SK-N-MC (cell line): ENCODE results near the gene RAB5A.

Experiments
- EZH2 ChIP-seq: fragments of 200-600 bp; sonication (generic); IDR thresholded peaks from one replicate; pipeline ENCODE4 v1.6.1; 2017; ENCODE audit warnings: antibody characterized with exemption
- FOXP2 ChIP-seq: optimal IDR thresholded peaks from 2 replicates; pipeline ENCODE3; 2011; ENCODE audit warnings: mild to moderate bottlenecking, moderate library complexity; ENCODE audit not compliant: insufficient read depth; ENCODE audit errors: extremely low read length, control extremely low read depth
- POLR2AphosphoS5 ChIP-seq: IDR thresholded peaks from 2 replicates; pipeline ENCODE4 v1.6.1; 2012; ENCODE audit warnings: mild to moderate bottlenecking, low read depth, low read length, borderline replicate concordance

GRCh38 chr3:20008646-20009045, 61.7 kb downstream of the RAB5A start:
- TF ChIP-seq POLR2AphosphoS5 (no peak), EZH2 (no peak), FOXP2 (no peak)
